Transverse colon (tissue), 3 donors: ENCODE measurements around the gene SKOR2.

ENCODE experiments used
- CTCF ChIP-seq, 5 experiments: fragments of 200-600 bp in 3 of 5; fragments of 450-650 bp in 2 of 5; sonication (generic) in 3 of 5; IDR thresholded peaks; 1 replicate in 2 of 5; 2 replicates in 3 of 5; pipeline ENCODE4 v1.5.1; 2016 to 2017; ENCODE audit warnings: antibody characterized with exemption in 5 of 5, inconsistent platforms in 3 of 5, mild to moderate bottlenecking in 2 of 5, moderate library complexity in 1 of 5
- POLR2A ChIP-seq: fragments of 450-650 bp; IDR thresholded peaks from one replicate; pipeline ENCODE4 v1.6.1; 2016; ENCODE audit warnings: antibody characterized with exemption, mild to moderate bottlenecking, moderate library complexity

- TF ChIP-seq CTCF (IDR thresholded peaks at IDR 0.05): no peak
- TF ChIP-seq POLR2A: no peak
Observed at GRCh38 chr18:47265197-47265596, 13.7 kb upstream of the SKOR2 start.
